Gastroesophageal sphincter (tissue), 4 donors: Measurements from ENCODE around the gene RAMP2. TPM values are rescaled to one million over a fixed set of nuclear protein-coding genes. Genes with fewer than 3 reads are reported as not detected.
"Not testable (repeated sequence)": the region's sequence is repeated elsewhere in the genome, so short reads cannot be mapped to it uniquely, and the experiment has no call there.

Experiments used
- ATAC-seq: fragments of 150-250 bp; one replicate; pipeline ENCODE4 v1.9.1; 2016; ENCODE audit warnings: mild to moderate bottlenecking, moderate library complexity
- H3K27ac ChIP-seq, 4 donors: fragments of 200-600 bp; sonication (generic) in 3 of 4; 1 replicate in 3 of 4; 2 replicates in 1 of 4; pipeline ENCODE4 v1.5.1; 2016 to 2019
- H3K27me3 ChIP-seq: fragments of 200-600 bp; sonication (generic); one replicate; pipeline ENCODE4 v1.5.1; 2019
- H3K36me3 ChIP-seq, 2 donors: fragments of 200-600 bp; sonication (generic); one replicate each; pipeline ENCODE4 v1.5.1; 2019; ENCODE audit warnings: control low read depth in 1 of 2
- H3K4me1 ChIP-seq, 3 donors: fragments of 200-600 bp; sonication (generic); 1 replicate in 2 of 3; 2 replicates in 1 of 3; pipeline ENCODE4 v1.5.1; 2016 to 2019; ENCODE audit warnings: control low read depth in 2 of 3
- H3K4me3 ChIP-seq, 2 donors: fragments of 200-600 bp; sonication (generic); one replicate each; pipeline ENCODE4 v1.5.1; 2019; ENCODE audit warnings: mild to moderate bottlenecking in 1 of 2, moderate library complexity in 1 of 2
- H3K9me3 ChIP-seq, 3 donors: fragments of 200-600 bp; sonication (generic); one replicate each; pipeline ENCODE4 v1.5.1; 2017 to 2019; ENCODE audit warnings: control low read depth in 2 of 3
- CTCF ChIP-seq, 4 experiments: fragments of 200-600 bp in 2 of 4; fragments of 450-650 bp in 2 of 4; sonication (generic) in 1 of 4; IDR thresholded peaks; one replicate each; pipeline ENCODE4 v1.5.1; 2017 to 2019; ENCODE audit warnings: antibody characterized with exemption in 4 of 4, mild to moderate bottlenecking in 2 of 4, moderate library complexity in 2 of 4
- EP300 ChIP-seq: sonication (generic); formaldehyde crosslinking; IDR thresholded peaks from one replicate; pipeline ENCODE4 v1.6.1; 2017; ENCODE audit warnings: antibody characterized with exemption, mild to moderate bottlenecking
- POLR2A ChIP-seq, 2 donors: fragments of 450-650 bp; IDR thresholded peaks; one replicate each; pipeline ENCODE4 v1.6.1; 2017; ENCODE audit warnings: antibody characterized with exemption in 2 of 2, mild to moderate bottlenecking in 2 of 2, moderate library complexity in 1 of 2
- POLR2AphosphoS5 ChIP-seq: sonication (generic); formaldehyde crosslinking; IDR thresholded peaks from one replicate; pipeline ENCODE4 v1.6.1; 2017; ENCODE audit warnings: antibody characterized with exemption
- WGBS, 2 donors: methylation state at CpG; one replicate each; pipeline ENCODE4 v1.1.5; 2018; ENCODE audit warnings: low coverage in 1 of 2; 5-methylcytosine and 5-hydroxymethylcytosine counted together
- total RNA-seq, 4 donors: library from RNA; depleted of rRNA; stranded (reverse); fragments of >200 nt; gene quantifications; one replicate each; pipeline ENCODE4 v1.1.0, GENCODE V29; 2016

Gene RAMP2
- total RNA-seq, 4 donors from 2014 or later, result 4.0 to 27.4 (median 21.5) TPM

- 20 to 58% methylated on average over 1 to 2 of the region's 3 CpGs for WGBS, 2 donors
- peak overlapping the region in 2 of 4 donors; percentile 30 to 32 for H3K27ac ChIP-seq
- H3K4me1 ChIP-seq, result peaks cover 0 to 23% (median 13%) of the 10 kb centered on the region in 3 donors
- no peaks in the 10 kb centered on the region for H3K9me3 ChIP-seq
- no peak for TF ChIP-seq POLR2AphosphoS5
- TF ChIP-seq EP300, result no peak
- TF ChIP-seq POLR2A (IDR thresholded peaks at IDR 0.05), result no peak
- no peak for TF ChIP-seq CTCF (IDR thresholded peaks at IDR 0.05)
- no peak overlapping the region for H3K4me3 ChIP-seq
- H3K36me3 ChIP-seq, result no peaks in the 10 kb centered on the region
- H3K27me3 ChIP-seq, result no peaks in the 10 kb centered on the region
- peak; percentile 96 for ATAC-seq
Measured at GRCh38 chr17:42754782-42755181, 6.2 kb upstream of the RAMP2 start.

GRCh38 chr17:42759982-42760651 is 910 bp upstream of the RAMP2 start:
- Histone ChIP-seq H3K9me3 (no peaks in the 10 kb centered on the region), H3K27me3 (peaks cover 31% of the 10 kb centered on the region), H3K4me1 (peaks cover 0 to 37% (median 10%) of the 10 kb centered on the region in 3 donors), H3K4me3 (peak overlapping the region in 1 of 2 donors; percentile 69), H3K27ac (peak overlapping the region in 3 of 4 donors; percentile 67 to 79 (median 70)), H3K36me3 (no peaks in the 10 kb centered on the region)
- TF ChIP-seq CTCF (IDR thresholded peaks at IDR 0.05) (no peak), EP300 (no peak), POLR2AphosphoS5 (no peak), POLR2A (IDR thresholded peaks at IDR 0.05) (no peak)
- ATAC-seq, result no peak
- WGBS, 2 donors, result 58 to 72% methylated on average over 7 to 9 of the region's 11 CpGs

- WGBS, 2 donors, result 30 to 35% methylated on average over 5 to 9 of the region's 12 CpGs
- H3K27ac ChIP-seq, result peak overlapping the region in 3 of 4 donors; percentile 67 to 79 (median 70)
- ATAC-seq, result no peak
Measured at GRCh38 chr17:42761638-42762037, 611 bp downstream of the RAMP2 start.

GRCh38 chr17:42766124-42766523 is 5.1 kb downstream of the RAMP2 start:
- TF ChIP-seq EP300 (no peak), POLR2AphosphoS5 (no peak), POLR2A (IDR thresholded peaks at IDR 0.05) (no peak), CTCF (IDR thresholded peaks at IDR 0.05) (no peak)
- Histone ChIP-seq H3K4me1 (peaks cover 0 to 23% (median 10%) of the 10 kb centered on the region in 3 donors), H3K9me3 (no peaks in the 10 kb centered on the region), H3K27ac (no peak overlapping the region), H3K27me3 (peaks cover 38% of the 10 kb centered on the region), H3K36me3 (no peaks in the 10 kb centered on the region), H3K4me3 (no peak overlapping the region)
- no peak for ATAC-seq
- 73 to 75% methylated on average over 2 to 3 of the region's 6 CpGs for WGBS, 2 donors

More at GRCh38 chr17:42761638-42762037, 611 bp downstream of the RAMP2 start:
- TF ChIP-seq CTCF (IDR thresholded peaks at IDR 0.05) (no peak), POLR2A (IDR thresholded peaks at IDR 0.05) (no peak), EP300 (no peak), POLR2AphosphoS5 (no peak)
- Histone ChIP-seq H3K9me3 (no peaks in the 10 kb centered on the region), H3K36me3 (no peaks in the 10 kb centered on the region), H3K4me1 (peaks cover 0 to 37% (median 10%) of the 10 kb centered on the region in 3 donors), H3K4me3 (peak overlapping the region; percentile 33 to 69), H3K27me3 (peaks cover 36% of the 10 kb centered on the region)

- Histone ChIP-seq H3K4me1 (peaks cover 0 to 14% (median 6%) of the 10 kb centered on the region in 3 donors), H3K27me3 (peaks cover 24% of the 10 kb centered on the region), H3K4me3 (no peak overlapping the region), H3K9me3 (no peaks in the 10 kb centered on the region), H3K36me3 (no peaks in the 10 kb centered on the region), H3K27ac (no peak overlapping the region)
- TF ChIP-seq POLR2A (IDR thresholded peaks at IDR 0.05) (no peak), POLR2AphosphoS5 (no peak), EP300 (no peak), CTCF (IDR thresholded peaks at IDR 0.05) (no peak)
- no peak for ATAC-seq
Measured at GRCh38 chr17:42767512-42767911, 6.5 kb downstream of the RAMP2 start.

- Histone ChIP-seq H3K4me1 (peaks cover 0 to 14% (median 3%) of the 10 kb centered on the region in 3 donors), H3K27me3 (peaks cover 19% of the 10 kb centered on the region)
- not testable (repeated sequence) for H3K9me3 ChIP-seq, H3K4me3 ChIP-seq, H3K27ac ChIP-seq, H3K36me3 ChIP-seq, ATAC-seq
- WGBS, 2 donors, result 65 to 78% methylated on average over 4 to 8 of the region's 9 CpGs
Measured at GRCh38 chr17:42768006-42768405, 7.0 kb downstream of the RAMP2 start.

- H3K4me3 ChIP-seq, ATAC-seq, H3K36me3 ChIP-seq, H3K9me3 ChIP-seq, H3K27ac ChIP-seq: not testable (repeated sequence)
- Histone ChIP-seq H3K4me1 (peaks cover 0 to 22% (median 5%) of the 10 kb centered on the region in 3 donors), H3K27me3 (peaks cover 17% of the 10 kb centered on the region)
- WGBS, 2 donors, result 61 to 79% methylated on average over 7 to 10 of the region's 10 CpGs
Measured at GRCh38 chr17:42769964-42770363, 8.9 kb downstream of the RAMP2 start.
